ENCODE data around the gene TFDP2. TPM values are rescaled to one million over a fixed set of nuclear protein-coding genes. Genes with fewer than 3 reads are reported as not detected.

TFDP2 gene
- total RNA-seq, 2 experiments from 2014 or later: 99.9 to 169 TPM

- no peak overlapping the region for H3K4me3 ChIP-seq (ENCODE audit: low read depth, low read length, poor library complexity, severe bottlenecking)
- intact Hi-C loops (cut with micrococcal nuclease; ENCODE audit: unreplicated experiment): no loop called here
- POLR2A ChIA-PET: interaction anchor here (0.7 to 1.0 kb wide), 3 partner anchors 12 to 153 kb away, joined by 3 to 4 read pairs (median 3); no protein-coding TSS in a partner anchor
These were observed 50.4 kb downstream of the TFDP2 start for GRCh38 chr3:142098964-142099363.

GRCh38 chr3:142097099-142097843, 52.1 kb downstream of the TFDP2 start:
- H3K4me3 ChIP-seq (ENCODE audit: low read depth, low read length, poor library complexity, severe bottlenecking): peak overlapping the region; percentile 35
- DNase-seq (ENCODE audit: low spot score): no peak
- no peak overlapping the region; the same call in 1 of the 2 replicates for H2AFZ ChIP-seq (ENCODE audit: low read length)
- TF ChIP-seq CTCF (conservative IDR thresholded peaks at IDR 0.05; ENCODE audit: low read length) (no peak), EZH2phosphoT487 (IDR thresholded peaks at IDR 0.05; ENCODE audit: borderline replicate concordance, low read depth, low read length) (no peak)
- no TSS peak for BruUV-seq (replicated peaks)
- intact Hi-C loops (cut with micrococcal nuclease; ENCODE audit: unreplicated experiment): loop anchor here (2.0 kb wide), 1 partner anchor 68 kb away; no protein-coding TSS in a partner anchor
- peaks cover 98% of the 10 kb centered on the region for H3K4me1 ChIP-seq (ENCODE audit: insufficient read depth, low read length, poor library complexity, severe bottlenecking)
- ChIA-PET CTCF (ENCODE audit: unreplicated experiment) (interaction anchor here (0.7 kb wide), 1 partner anchor 71 kb away, joined by 3 read pairs; no protein-coding TSS in a partner anchor), POLR2A (interaction anchor here (0.7 to 3.9 kb wide), 6 partner anchors 8 to 487 kb away, joined by 3 to 21 read pairs (median 6); no protein-coding TSS in a partner anchor)
- peaks cover 36% of the 10 kb centered on the region; the same call in 1 of the 2 replicates for H3K79me2 ChIP-seq (ENCODE audit: insufficient read depth, low read depth, low read length)
- H3K4me2 ChIP-seq (ENCODE audit: low read length): peak overlapping the region; percentile 65
- peaks cover 6% of the 10 kb centered on the region; the same call in 1 of the 2 replicates for H3K9me3 ChIP-seq (ENCODE audit: low read length)
- peak overlapping the region; percentile 100 for H3K27ac ChIP-seq (ENCODE audit: low read depth, low read length, poor library complexity, severe bottlenecking)
- H3K36me3 ChIP-seq (ENCODE audit: insufficient read depth, low read length): peaks cover 49% of the 10 kb centered on the region
- no peaks in the 10 kb centered on the region for H3K9me2 ChIP-seq (ENCODE audit: insufficient read depth, low read length)
- no peaks in the 10 kb centered on the region for H4K20me1 ChIP-seq (ENCODE audit: insufficient read depth, low read length)

More at GRCh38 chr3:142098964-142099363, 50.4 kb downstream of the TFDP2 start:
- no peaks in the 10 kb centered on the region for H3K9me2 ChIP-seq (ENCODE audit: insufficient read depth, low read length)
- CTCF ChIA-PET (ENCODE audit: unreplicated experiment): no interaction called here
- TF ChIP-seq CTCF (conservative IDR thresholded peaks at IDR 0.05; ENCODE audit: low read length): no peak
- no peak for TF ChIP-seq EZH2phosphoT487 (IDR thresholded peaks at IDR 0.05; ENCODE audit: borderline replicate concordance, low read depth, low read length)
- H4K20me1 ChIP-seq (ENCODE audit: insufficient read depth, low read length): no peaks in the 10 kb centered on the region
- peak overlapping the region; percentile 28 for H3K4me2 ChIP-seq (ENCODE audit: low read length)
- H3K27ac ChIP-seq (ENCODE audit: low read depth, low read length, poor library complexity, severe bottlenecking): peak overlapping the region; percentile 100
- H3K9me3 ChIP-seq (ENCODE audit: low read length): peaks cover 6% of the 10 kb centered on the region; the same call in 1 of the 2 replicates
- H3K79me2 ChIP-seq (ENCODE audit: insufficient read depth, low read depth, low read length): peaks cover 47% of the 10 kb centered on the region; the same call in 1 of the 2 replicates
- no peak overlapping the region; the same call in 1 of the 2 replicates for H2AFZ ChIP-seq (ENCODE audit: low read length)
- H3K4me1 ChIP-seq (ENCODE audit: insufficient read depth, low read length, poor library complexity, severe bottlenecking): peaks cover 95% of the 10 kb centered on the region
- BruUV-seq (replicated peaks): no TSS peak
- peaks cover 48% of the 10 kb centered on the region for H3K36me3 ChIP-seq (ENCODE audit: insufficient read depth, low read length)
- peak; percentile 35 for DNase-seq (ENCODE audit: low spot score)
